SJCRH30 (cell line): Measurements from ENCODE around the gene AVEN. TPM values are rescaled to one million over a fixed set of nuclear protein-coding genes. Genes with fewer than 3 reads are reported as not detected.
"Not testable (repeated sequence)": the region's sequence is repeated elsewhere in the genome, so short reads cannot be mapped to it uniquely, and the experiment has no call there.

Experiments used
- DNase-seq, 2 experiments: peaks; one replicate each; pipeline ENCODE4 v3.0.0-alpha.2; 2015 to 2020
- H3K27ac ChIP-seq: fragments of 250-450 bp; sonication (Bioruptor Pico); 2 replicates; pipeline ENCODE4 v1.5.1; 2020; ENCODE audit warnings: mild to moderate bottlenecking, moderate library complexity
- H3K27me3 ChIP-seq: fragments of 250-450 bp; sonication (Bioruptor Pico); 2 replicates; pipeline ENCODE4 v1.5.1; 2020; ENCODE audit warnings: mild to moderate bottlenecking, moderate library complexity
- H3K36me3 ChIP-seq: fragments of 250-450 bp; sonication (Bioruptor Pico); 2 replicates; pipeline ENCODE4 v1.5.1; 2020; ENCODE audit warnings: mild to moderate bottlenecking, moderate library complexity
- H3K4me1 ChIP-seq: fragments of 250-450 bp; sonication (Bioruptor Pico); 2 replicates; pipeline ENCODE4 v1.5.1; 2020; ENCODE audit warnings: mild to moderate bottlenecking, moderate library complexity
- H3K4me3 ChIP-seq: fragments of 250-450 bp; sonication (Bioruptor Pico); 2 replicates; pipeline ENCODE4 v1.5.1; 2020; ENCODE audit warnings: mild to moderate bottlenecking, moderate library complexity
- H3K9me3 ChIP-seq: fragments of 250-450 bp; sonication (Bioruptor Pico); replicated peaks from 2 replicates; pipeline ENCODE4 v1.5.1; 2020; ENCODE audit warnings: mild to moderate bottlenecking, moderate library complexity
- total RNA-seq: library from RNA; depleted of rRNA; stranded (reverse); fragments of >200 nt; shearing (Covaris generic); gene quantifications from 2 replicates; pipeline ENCODE4 v1.2.3, GENCODE V29; 2014

AVEN gene
- total RNA-seq, 1 experiment from 2014 or later = 16.8 TPM

GRCh38 chr15:34019369-34019990 lies 19.5 kb downstream of the AVEN start:
- Histone ChIP-seq H3K27ac (no peak overlapping the region), H3K4me3 (no peak overlapping the region), H3K9me3 (no peaks in the 10 kb centered on the region; the same call in 1 of the 2 replicates), H3K27me3 (no peaks in the 10 kb centered on the region), H3K4me1 (peaks cover 5% of the 10 kb centered on the region), H3K36me3 (peaks cover 3% of the 10 kb centered on the region; the same call in 1 of the 2 replicates)
- DNase-seq = no peak

GRCh38 chr15:34018738-34019137 lies 20.3 kb downstream of the AVEN start:
- not testable (repeated sequence) for H3K36me3 ChIP-seq, H3K27ac ChIP-seq, H3K27me3 ChIP-seq, H3K9me3 ChIP-seq, DNase-seq, H3K4me3 ChIP-seq
- peaks cover 10% of the 10 kb centered on the region for H3K4me1 ChIP-seq

GRCh38 chr15:34018021-34018645 lies 20.9 kb downstream of the AVEN start:
- DNase-seq = no peak
- H3K4me3 ChIP-seq = no peak overlapping the region
- H3K4me1 ChIP-seq = peaks cover 16% of the 10 kb centered on the region
- H3K27ac ChIP-seq = no peak overlapping the region
- no peaks in the 10 kb centered on the region; the same call in 1 of the 2 replicates for H3K9me3 ChIP-seq
- peaks cover 3% of the 10 kb centered on the region; the same call in 1 of the 2 replicates for H3K36me3 ChIP-seq
- H3K27me3 ChIP-seq = no peaks in the 10 kb centered on the region

GRCh38 chr15:34014556-34014955 lies 24.4 kb downstream of the AVEN start:
- no peaks in the 10 kb centered on the region; the same call in 1 of the 2 replicates for H3K9me3 ChIP-seq
- H3K27ac ChIP-seq = no peak overlapping the region
- no peak overlapping the region for H3K4me3 ChIP-seq
- H3K27me3 ChIP-seq = no peaks in the 10 kb centered on the region
- peak; percentile 33 to 45 for DNase-seq
- H3K36me3 ChIP-seq = peaks cover 3% of the 10 kb centered on the region; the same call in 1 of the 2 replicates
- peaks cover 45% of the 10 kb centered on the region for H3K4me1 ChIP-seq

GRCh38 chr15:34013746-34014145 lies 25.3 kb downstream of the AVEN start:
- peak; percentile 28 to 59 for DNase-seq
- H3K4me1 ChIP-seq = peaks cover 45% of the 10 kb centered on the region
- H3K4me3 ChIP-seq = no peak overlapping the region
- peaks cover 2% of the 10 kb centered on the region; the same call in 1 of the 2 replicates for H3K36me3 ChIP-seq
- no peaks in the 10 kb centered on the region; the same call in 1 of the 2 replicates for H3K9me3 ChIP-seq
- 0 out of 2 replicates have a peak overlapping the region, but pooled peaks have one; percentile 9 for H3K27ac ChIP-seq
- H3K27me3 ChIP-seq = no peaks in the 10 kb centered on the region

- Histone ChIP-seq H3K36me3 (no peaks in the 10 kb centered on the region; the same call in 1 of the 2 replicates), H3K4me3 (no peak overlapping the region), H3K4me1 (peaks cover 45% of the 10 kb centered on the region), H3K27ac (peak overlapping the region; percentile 85), H3K9me3 (no peaks in the 10 kb centered on the region), H3K27me3 (no peaks in the 10 kb centered on the region)
- no peak for DNase-seq
Measured at GRCh38 chr15:34012461-34013028, 26.5 kb downstream of the AVEN start.

- DNase-seq = peak; percentile 89 to 98
- Histone ChIP-seq H3K4me1 (peaks cover 45% of the 10 kb centered on the region), H3K36me3 (no peaks in the 10 kb centered on the region), H3K4me3 (peak overlapping the region; percentile 33), H3K27me3 (no peaks in the 10 kb centered on the region), H3K27ac (peak overlapping the region; percentile 85), H3K9me3 (no peaks in the 10 kb centered on the region)
Measured at GRCh38 chr15:34011481-34011880, 27.5 kb downstream of the AVEN start.

GRCh38 chr15:34010921-34011320 lies 28.1 kb downstream of the AVEN start:
- peak overlapping the region; percentile 85 for H3K27ac ChIP-seq

GRCh38 chr15:34009656-34010055 lies 29.3 kb downstream of the AVEN start:
- H3K36me3 ChIP-seq = no peaks in the 10 kb centered on the region
- no peak for DNase-seq
- H3K27ac ChIP-seq = no peak overlapping the region
- no peak overlapping the region for H3K4me3 ChIP-seq
- H3K9me3 ChIP-seq = no peaks in the 10 kb centered on the region
- peaks cover 42% of the 10 kb centered on the region for H3K4me1 ChIP-seq
- no peaks in the 10 kb centered on the region for H3K27me3 ChIP-seq

More at GRCh38 chr15:34010921-34011320, 28.1 kb downstream of the AVEN start:
- H3K4me3 ChIP-seq = peak overlapping the region; percentile 28
- H3K4me1 ChIP-seq = peaks cover 45% of the 10 kb centered on the region
- H3K36me3 ChIP-seq = no peaks in the 10 kb centered on the region
- H3K9me3 ChIP-seq = no peaks in the 10 kb centered on the region
- no peaks in the 10 kb centered on the region for H3K27me3 ChIP-seq
- peak; percentile 62 to 74 for DNase-seq

- Histone ChIP-seq H3K4me3 (no peak overlapping the region), H3K27me3 (no peaks in the 10 kb centered on the region), H3K9me3 (no peaks in the 10 kb centered on the region), H3K4me1 (peaks cover 36% of the 10 kb centered on the region), H3K27ac (no peak overlapping the region), H3K36me3 (no peaks in the 10 kb centered on the region)
- no peak for DNase-seq
Measured at GRCh38 chr15:34006381-34006780, 32.6 kb downstream of the AVEN start.

GRCh38 chr15:34001536-34001935 lies 37.5 kb downstream of the AVEN start:
- no peak for DNase-seq
- no peak overlapping the region for H3K4me3 ChIP-seq

GRCh38 chr15:33995666-33996065 lies 43.3 kb downstream of the AVEN start:
- not testable (repeated sequence) for H3K36me3 ChIP-seq, DNase-seq, H3K27me3 ChIP-seq, H3K4me1 ChIP-seq, H3K4me3 ChIP-seq, H3K9me3 ChIP-seq, H3K27ac ChIP-seq

More at GRCh38 chr15:34001536-34001935, 37.5 kb downstream of the AVEN start:
- Histone ChIP-seq H3K27me3 (no peaks in the 10 kb centered on the region), H3K36me3 (no peaks in the 10 kb centered on the region), H3K9me3 (no peaks in the 10 kb centered on the region), H3K27ac (no peak overlapping the region), H3K4me1 (peaks cover 24% of the 10 kb centered on the region)

- peak; percentile 41 to 54 for DNase-seq
- Histone ChIP-seq H3K4me3 (no peak overlapping the region), H3K27me3 (no peaks in the 10 kb centered on the region), H3K36me3 (no peaks in the 10 kb centered on the region), H3K9me3 (no peaks in the 10 kb centered on the region), H3K27ac (no peak overlapping the region), H3K4me1 (no peaks in the 10 kb centered on the region)
Measured at GRCh38 chr15:33994005-33994615, 44.9 kb downstream of the AVEN start.

- Histone ChIP-seq H3K27ac (no peak overlapping the region), H3K9me3 (peaks cover 3% of the 10 kb centered on the region; the same call in 1 of the 2 replicates), H3K27me3 (no peaks in the 10 kb centered on the region), H3K4me1 (peaks cover 4% of the 10 kb centered on the region; the same call in 1 of the 2 replicates), H3K4me3 (no peak overlapping the region), H3K36me3 (no peaks in the 10 kb centered on the region)
- DNase-seq = no peak
Measured at GRCh38 chr15:33988384-33988783, 50.6 kb downstream of the AVEN start.

GRCh38 chr15:33987444-33987843 lies 51.6 kb downstream of the AVEN start:
- DNase-seq = no peak
- peaks cover 4% of the 10 kb centered on the region; the same call in 1 of the 2 replicates for H3K4me1 ChIP-seq
- H3K27ac ChIP-seq = no peak overlapping the region
- no peaks in the 10 kb centered on the region for H3K27me3 ChIP-seq
- peaks cover 3% of the 10 kb centered on the region; the same call in 1 of the 2 replicates for H3K9me3 ChIP-seq
- H3K36me3 ChIP-seq = no peaks in the 10 kb centered on the region
- H3K4me3 ChIP-seq = no peak overlapping the region
